GM18909 (cell line): Measurements from ENCODE around the gene STK38L.

ENCODE experiments used
- ATAC-seq: cut with Tn5 transposase; IDR thresholded peaks from one replicate; pipeline ENCODE4 v1.9.1; 2021; ENCODE audit warnings: mild to moderate bottlenecking; ENCODE audit not compliant: unreplicated experiment, poor library complexity

STK38L gene

GRCh38 chr12:27243804-27244688 is at the start of gene STK38L:
Gene STK38L, plus strand, starts transcription at chr12:27244286. Its CDS starts 53,435 bp downstream, at chr12:27297721.
- ATAC-seq = peak; percentile 93

GRCh38 chr12:27194644-27195043 is 49.4 kb upstream of the STK38L start:
- no peak for ATAC-seq

- ATAC-seq = no peak
Measured at GRCh38 chr12:27198036-27198435, 46.0 kb upstream of the STK38L start.

- no peak for ATAC-seq
Measured at GRCh38 chr12:27199638-27200300, 44.3 kb upstream of the STK38L start.

GRCh38 chr12:27201169-27201568 is 42.9 kb upstream of the STK38L start:
- no peak for ATAC-seq

GRCh38 chr12:27206801-27207502 is 37.1 kb upstream of the STK38L start:
- ATAC-seq = no peak

- peak; percentile 85 for ATAC-seq
Measured at GRCh38 chr12:27207615-27208413, 36.3 kb upstream of the STK38L start.

- peak; percentile 25 for ATAC-seq
Measured at GRCh38 chr12:27208414-27208750, 35.7 kb upstream of the STK38L start.

GRCh38 chr12:27209257-27209910 is 34.7 kb upstream of the STK38L start:
- no peak for ATAC-seq

- ATAC-seq = no peak
Measured at GRCh38 chr12:27210187-27210586, 33.9 kb upstream of the STK38L start.

GRCh38 chr12:27212861-27213260 is 31.2 kb upstream of the STK38L start:
- ATAC-seq = no peak

- no peak for ATAC-seq
Measured at GRCh38 chr12:27213304-27213703, 30.8 kb upstream of the STK38L start.

- no peak for ATAC-seq
Measured at GRCh38 chr12:27213830-27214787, 30.0 kb upstream of the STK38L start.

GRCh38 chr12:27217590-27217989 is 26.5 kb upstream of the STK38L start:
- no peak for ATAC-seq

GRCh38 chr12:27219693-27220054 is 24.4 kb upstream of the STK38L start:
- ATAC-seq = no peak

GRCh38 chr12:27220055-27220987 is 23.8 kb upstream of the STK38L start:
- peak; percentile 70 for ATAC-seq

GRCh38 chr12:27220988-27221345 is 23.1 kb upstream of the STK38L start:
- no peak for ATAC-seq
